ENCODE measurements around the gene CYFIP2.

CYFIP2 gene

DNA sequence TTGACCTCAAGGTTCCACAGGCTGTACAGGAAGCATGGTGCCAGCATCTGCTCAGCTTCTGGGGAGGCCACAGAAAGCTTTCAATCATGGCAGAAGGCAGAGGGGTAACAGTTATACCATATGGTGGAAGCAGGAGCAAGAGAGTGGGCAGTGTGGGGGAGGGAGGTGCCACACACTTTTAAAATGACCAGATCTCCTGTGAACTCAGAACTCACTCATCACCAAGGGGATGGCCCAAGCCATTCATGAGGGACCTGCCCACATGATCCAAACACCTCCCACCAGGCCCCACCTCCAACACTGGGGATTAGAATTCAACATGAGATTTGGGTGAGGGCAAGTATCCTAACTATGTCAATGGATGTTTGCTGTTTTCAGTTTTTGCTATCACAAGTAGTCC lies 16.2 kb downstream of the CYFIP2 start:
- TF ChIP-seq POLR2AphosphoS5 (IDR thresholded peaks at IDR 0.05; ENCODE audit: low read depth) = no peak
- TF ChIP-seq SPI1 (IDR thresholded peaks at IDR 0.05; ENCODE audit: borderline replicate concordance, low read depth) = no peak
- no peak for TF ChIP-seq GABPA (IDR thresholded peaks at IDR 0.05; ENCODE audit: low read depth)
- no peak for TF ChIP-seq CTCF (IDR thresholded peaks at IDR 0.05; ENCODE audit: insufficient read depth, low read length)
- TF ChIP-seq REST (IDR thresholded peaks at IDR 0.05; ENCODE audit: insufficient replicate concordance, low read depth) = no peak
- Histone ChIP-seq H3K27ac (replicated peaks) (no peak overlapping the region), H3K27me3 (ENCODE audit: insufficient read depth, poor library complexity, severe bottlenecking) (no peaks in the 10 kb centered on the region), H3K4me3 (replicated peaks; ENCODE audit: insufficient read depth, low read length) (no peak overlapping the region)
- no peak for DNase-seq (ENCODE audit: low read depth in 1 of 2, low spot score in 1 of 2)

DNA sequence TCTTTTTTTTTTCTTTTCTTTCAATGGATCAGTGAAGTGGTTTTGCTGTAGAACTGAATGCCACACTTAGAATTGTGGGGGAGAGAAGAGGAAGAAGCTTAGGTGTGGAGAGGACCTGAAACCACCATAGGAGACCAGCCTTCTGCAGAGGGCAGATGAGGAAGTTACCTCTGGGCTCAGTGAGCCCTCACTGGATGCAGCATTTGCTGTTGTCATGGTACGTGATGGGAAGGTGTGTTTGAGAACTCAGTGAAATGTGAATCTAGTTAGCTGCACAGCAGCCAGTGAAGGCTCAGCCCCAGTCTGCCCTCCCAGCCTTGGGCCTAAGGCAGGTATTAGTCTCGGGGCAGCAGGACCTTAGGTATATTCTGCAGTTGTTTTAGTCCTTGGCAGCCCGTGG lies 17.5 kb downstream of the CYFIP2 start:
- Histone ChIP-seq H3K4me3 (replicated peaks; ENCODE audit: insufficient read depth, low read length) (no peak overlapping the region), H3K27me3 (ENCODE audit: insufficient read depth, poor library complexity, severe bottlenecking) (no peaks in the 10 kb centered on the region), H3K27ac (replicated peaks) (peak overlapping the region; percentile 3; the same call in 1 of the 2 replicates)
- TF ChIP-seq CTCF (IDR thresholded peaks at IDR 0.05; ENCODE audit: insufficient read depth, low read length) (no peak), REST (IDR thresholded peaks at IDR 0.05; ENCODE audit: insufficient replicate concordance, low read depth) (no peak), SPI1 (IDR thresholded peaks at IDR 0.05; ENCODE audit: borderline replicate concordance, low read depth) (no peak; the same call in 1 of the 2 replicates), POLR2AphosphoS5 (IDR thresholded peaks at IDR 0.05; ENCODE audit: low read depth) (no peak), GABPA (IDR thresholded peaks at IDR 0.05; ENCODE audit: low read depth) (no peak)
- DNase-seq (ENCODE audit: low read depth in 1 of 2, low spot score in 1 of 2) = peak in 1 of 2 experiments; percentile 77

DNA sequence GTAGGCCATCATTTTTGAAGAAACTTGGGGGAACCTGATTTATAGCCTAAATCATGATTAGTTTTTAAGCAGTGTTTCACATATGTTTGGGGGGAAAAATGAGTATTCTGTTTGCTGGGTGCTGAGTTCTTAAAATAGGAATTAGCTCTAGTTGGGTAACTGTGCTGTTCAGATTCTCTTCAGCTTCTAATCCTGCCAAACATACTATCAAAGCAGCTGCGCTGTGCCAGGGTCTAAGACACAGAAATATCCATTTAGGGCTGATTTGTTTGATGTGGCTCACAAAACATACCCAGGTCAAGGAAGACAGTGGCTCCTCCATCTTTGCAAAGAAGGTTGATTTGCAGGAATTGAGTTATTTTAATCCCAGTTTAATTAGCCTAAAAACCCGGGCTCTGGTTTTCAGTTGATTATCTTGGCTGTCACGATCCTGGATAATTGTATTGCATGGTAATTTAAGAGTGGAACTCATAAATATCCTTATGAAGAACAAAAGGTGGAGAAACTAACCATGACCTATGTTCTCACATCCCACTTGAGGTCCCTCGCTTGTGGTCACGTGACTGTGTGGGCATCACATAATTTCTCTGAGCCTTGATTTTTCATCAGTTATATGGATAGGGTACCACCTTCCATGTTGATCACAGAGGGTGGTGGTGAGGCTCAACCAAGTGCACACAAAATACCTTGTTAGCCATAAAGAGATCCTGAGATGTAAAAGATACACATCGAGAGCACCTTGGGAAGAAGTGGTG lies 18.7 kb downstream of the CYFIP2 start:
- Histone ChIP-seq H3K27me3 (ENCODE audit: insufficient read depth, poor library complexity, severe bottlenecking) (no peaks in the 10 kb centered on the region), H3K27ac (replicated peaks) (no peak overlapping the region), H3K4me3 (replicated peaks; ENCODE audit: insufficient read depth, low read length) (no peak overlapping the region)
- DNase-seq (ENCODE audit: low read depth in 1 of 2, low spot score in 1 of 2) = no peak
- TF ChIP-seq GABPA (IDR thresholded peaks at IDR 0.05; ENCODE audit: low read depth) (no peak), SPI1 (IDR thresholded peaks at IDR 0.05; ENCODE audit: borderline replicate concordance, low read depth) (no peak), REST (IDR thresholded peaks at IDR 0.05; ENCODE audit: insufficient replicate concordance, low read depth) (no peak), CTCF (IDR thresholded peaks at IDR 0.05; ENCODE audit: insufficient read depth, low read length) (no peak), POLR2AphosphoS5 (IDR thresholded peaks at IDR 0.05; ENCODE audit: low read depth) (no peak)

Data from HL-60 (cell line).